ENCODE data around the gene SLC38A10.
"Not testable (repeated sequence)": the region's sequence is repeated elsewhere in the genome, so short reads cannot be mapped to it uniquely, and the experiment has no call there.

Gene SLC38A10

DNA sequence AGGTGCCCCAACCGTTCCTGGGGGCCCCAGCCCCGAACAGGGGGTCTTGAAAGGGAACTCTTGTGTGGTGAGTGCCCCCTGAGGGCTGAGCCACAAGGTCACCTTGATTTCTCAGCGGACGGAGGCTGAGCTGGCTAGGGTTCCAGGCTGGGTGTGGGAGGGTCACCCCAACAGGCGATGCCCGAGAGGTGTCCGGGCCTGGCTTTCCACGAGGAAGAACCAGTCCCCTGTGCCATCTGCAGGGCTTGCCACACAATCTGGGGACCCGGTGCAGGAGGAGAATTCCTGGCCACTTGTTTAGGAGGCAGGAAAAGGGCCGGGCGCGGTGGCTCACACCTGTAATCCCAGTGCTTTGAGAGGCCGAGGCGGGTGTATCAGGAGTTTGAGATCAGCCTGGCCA lies 16.8 kb upstream of the SLC38A10 start:
- Mint-ChIP-seq H3K27ac (no peak overlapping the region), H3K27me3 (ENCODE audit: low read depth) (peaks cover 6% of the 10 kb centered on the region), H3K9me3 (no peaks in the 10 kb centered on the region), H3K4me1 (ENCODE audit: low read depth) (peaks cover 3% of the 10 kb centered on the region), H3K4me3 (no peak overlapping the region), H3K36me3 (ENCODE audit: low read depth) (no peaks in the 10 kb centered on the region)
- no peak for DNase-seq (ENCODE audit: low spot score)

DNA sequence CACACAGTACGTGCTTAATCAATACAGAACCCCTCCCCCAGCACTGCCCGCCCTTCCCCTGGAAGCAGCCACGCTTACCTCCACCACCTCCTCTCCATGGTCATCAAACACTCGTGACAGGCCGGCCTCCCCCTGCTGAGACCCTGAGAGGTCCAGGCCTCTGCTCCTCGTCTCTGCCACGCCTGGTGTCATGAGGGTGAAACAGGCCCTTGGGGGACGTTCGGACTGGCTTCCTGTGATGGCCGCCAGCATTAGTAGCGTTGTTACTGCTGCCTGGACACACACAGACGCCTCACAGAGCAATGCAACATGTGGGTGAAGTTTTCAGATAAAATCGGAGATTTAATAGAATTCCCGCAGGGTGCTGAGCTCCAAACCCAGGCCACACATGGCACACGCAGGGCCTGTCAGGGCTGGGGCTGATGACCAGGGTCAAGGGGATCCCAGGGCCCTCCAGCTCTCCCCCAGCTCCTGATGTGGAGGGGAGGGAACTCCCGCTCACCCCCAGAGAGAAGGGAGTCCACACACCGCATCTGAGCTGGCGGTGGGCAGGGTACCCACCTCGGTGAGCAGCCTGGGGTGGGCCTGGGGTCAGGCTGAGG lies 15.9 kb upstream of the SLC38A10 start:
- Mint-ChIP-seq H3K4me3 (no peak overlapping the region), H3K27me3 (ENCODE audit: low read depth) (peaks cover 6% of the 10 kb centered on the region)
- no peak for DNase-seq (ENCODE audit: low spot score)

DNA sequence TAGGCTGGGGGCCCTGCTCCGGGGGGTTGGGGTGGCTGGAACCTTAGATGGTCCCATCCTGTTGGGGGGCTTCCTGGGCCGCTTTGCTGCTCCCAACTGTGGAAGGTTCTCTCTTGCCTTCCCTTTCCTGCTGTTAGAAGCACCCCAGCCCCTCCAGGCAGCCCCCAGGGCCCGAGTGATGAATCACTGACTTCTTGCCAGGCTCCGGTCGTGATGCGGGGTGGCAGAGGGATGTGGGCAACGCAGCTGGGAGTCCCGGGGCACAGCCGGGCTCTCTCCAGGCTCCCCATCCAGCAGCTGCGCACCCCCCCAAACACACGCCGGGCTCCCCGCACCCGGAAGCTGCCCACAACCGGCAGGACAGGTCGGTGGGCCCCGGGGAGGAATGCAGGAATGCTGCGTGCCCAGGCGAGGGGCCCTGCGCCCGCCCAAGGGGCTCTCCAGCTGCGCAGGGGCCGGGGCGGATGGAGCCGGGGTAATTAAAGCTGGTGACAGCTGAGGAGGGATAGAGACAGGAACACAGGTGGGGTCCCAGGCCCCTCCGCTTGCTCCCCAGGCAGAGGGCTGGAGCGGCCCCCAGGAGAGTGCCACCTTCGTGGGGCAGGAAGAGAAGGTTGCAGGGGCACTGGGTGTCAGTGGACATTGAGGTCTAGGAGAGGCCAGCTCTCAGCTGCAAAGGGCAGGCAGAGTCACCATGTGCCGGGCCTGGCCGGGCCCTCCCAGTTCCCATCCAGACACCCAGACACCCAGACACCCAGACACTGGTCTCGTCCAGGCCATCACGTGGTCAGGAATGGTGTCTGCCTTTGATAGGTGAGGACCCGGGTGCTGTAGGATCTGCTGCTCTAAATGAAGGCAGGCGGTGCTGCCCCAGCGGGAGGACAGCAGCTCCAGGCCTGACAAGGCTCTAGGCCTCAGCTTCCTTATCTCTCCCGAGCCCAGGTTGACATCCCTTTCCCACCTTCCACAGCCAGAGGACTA lies 15.0 kb upstream of the SLC38A10 start:
- Mint-ChIP-seq H3K36me3 (ENCODE audit: low read depth) (no peaks in the 10 kb centered on the region), H3K9me3 (no peaks in the 10 kb centered on the region), H3K27ac (no peak overlapping the region), H3K27me3 (ENCODE audit: low read depth) (peaks cover 6% of the 10 kb centered on the region), H3K4me1 (ENCODE audit: low read depth) (peaks cover 3% of the 10 kb centered on the region), H3K4me3 (no peak overlapping the region)
- no peak for DNase-seq (ENCODE audit: low spot score)

More for the DNA sequence above, 15.9 kb upstream of the SLC38A10 start:
- H3K27ac Mint-ChIP-seq = no peak overlapping the region
- no peaks in the 10 kb centered on the region for H3K36me3 Mint-ChIP-seq (ENCODE audit: low read depth)
- H3K4me1 Mint-ChIP-seq (ENCODE audit: low read depth) = peaks cover 3% of the 10 kb centered on the region
- H3K9me3 Mint-ChIP-seq = no peaks in the 10 kb centered on the region

GRCh38 chr17:81309140-81309858 lies 14.2 kb upstream of the SLC38A10 start:
- H3K9me3 Mint-ChIP-seq = no peaks in the 10 kb centered on the region
- DNase-seq (ENCODE audit: low spot score) = peak; percentile 61
- H3K4me1 Mint-ChIP-seq (ENCODE audit: low read depth) = peaks cover 3% of the 10 kb centered on the region
- no peak overlapping the region for H3K4me3 Mint-ChIP-seq
- no peak overlapping the region for H3K27ac Mint-ChIP-seq
- peaks cover 6% of the 10 kb centered on the region for H3K27me3 Mint-ChIP-seq (ENCODE audit: low read depth)
- H3K36me3 Mint-ChIP-seq (ENCODE audit: low read depth) = no peaks in the 10 kb centered on the region

- DNase-seq (ENCODE audit: low spot score); H3K4me1 Mint-ChIP-seq (ENCODE audit: low read depth); H3K4me3 Mint-ChIP-seq; H3K9me3 Mint-ChIP-seq; H3K27me3 Mint-ChIP-seq (ENCODE audit: low read depth); H3K36me3 Mint-ChIP-seq (ENCODE audit: low read depth); H3K27ac Mint-ChIP-seq: not testable (repeated sequence)
These were observed 13.7 kb upstream of the SLC38A10 start for GRCh38 chr17:81308784-81309139.

DNA sequence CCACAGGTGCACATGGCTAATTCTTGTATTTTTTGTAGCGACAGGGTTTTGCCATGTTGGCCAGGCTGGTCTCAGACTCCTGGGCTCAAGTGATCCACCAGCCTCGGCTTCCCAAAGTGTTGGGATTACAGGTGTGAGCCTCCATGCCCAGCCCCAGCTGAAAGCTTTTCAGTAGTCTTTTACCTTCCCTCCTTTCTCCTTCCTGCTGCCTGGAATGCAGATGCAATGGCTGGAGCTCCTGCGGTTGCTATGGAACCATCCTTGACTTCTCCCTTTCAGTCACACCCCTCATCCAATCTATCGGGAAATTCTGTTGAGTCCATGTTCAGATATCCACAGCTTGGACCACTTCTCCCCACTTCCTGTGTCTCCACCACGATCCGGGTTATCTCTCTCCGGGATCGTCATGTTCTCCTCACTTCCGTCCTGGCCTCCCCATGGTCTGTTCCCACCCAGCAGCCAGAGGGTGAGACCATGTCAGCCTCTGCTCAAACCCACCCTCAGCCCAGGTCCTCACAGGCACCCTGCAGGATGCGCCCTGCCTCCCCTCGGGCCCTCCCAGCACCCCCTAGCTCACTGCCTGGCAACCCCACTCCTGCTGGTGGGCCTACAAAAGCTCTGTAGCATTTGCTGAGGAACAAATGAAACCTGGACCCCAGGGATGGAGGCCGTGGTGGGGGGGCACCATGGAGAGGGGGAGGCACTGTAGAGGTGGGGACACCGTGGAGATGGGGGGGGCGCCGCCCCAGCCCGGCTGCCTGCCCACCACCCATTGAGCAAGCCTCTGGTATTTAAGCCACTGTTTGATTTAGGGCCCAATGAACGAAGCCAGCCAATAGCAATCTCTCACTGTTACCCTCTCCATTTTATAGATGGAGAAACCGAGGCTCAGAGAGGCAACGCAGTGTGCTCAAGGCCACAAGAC lies 12.8 kb upstream of the SLC38A10 start:
- Mint-ChIP-seq H3K36me3 (ENCODE audit: low read depth) (no peaks in the 10 kb centered on the region), H3K4me1 (ENCODE audit: low read depth) (peaks cover 3% of the 10 kb centered on the region), H3K27me3 (ENCODE audit: low read depth) (peaks cover 6% of the 10 kb centered on the region), H3K4me3 (no peak overlapping the region), H3K27ac (no peak overlapping the region), H3K9me3 (no peaks in the 10 kb centered on the region)
- DNase-seq (ENCODE audit: low spot score) = no peak

DNA sequence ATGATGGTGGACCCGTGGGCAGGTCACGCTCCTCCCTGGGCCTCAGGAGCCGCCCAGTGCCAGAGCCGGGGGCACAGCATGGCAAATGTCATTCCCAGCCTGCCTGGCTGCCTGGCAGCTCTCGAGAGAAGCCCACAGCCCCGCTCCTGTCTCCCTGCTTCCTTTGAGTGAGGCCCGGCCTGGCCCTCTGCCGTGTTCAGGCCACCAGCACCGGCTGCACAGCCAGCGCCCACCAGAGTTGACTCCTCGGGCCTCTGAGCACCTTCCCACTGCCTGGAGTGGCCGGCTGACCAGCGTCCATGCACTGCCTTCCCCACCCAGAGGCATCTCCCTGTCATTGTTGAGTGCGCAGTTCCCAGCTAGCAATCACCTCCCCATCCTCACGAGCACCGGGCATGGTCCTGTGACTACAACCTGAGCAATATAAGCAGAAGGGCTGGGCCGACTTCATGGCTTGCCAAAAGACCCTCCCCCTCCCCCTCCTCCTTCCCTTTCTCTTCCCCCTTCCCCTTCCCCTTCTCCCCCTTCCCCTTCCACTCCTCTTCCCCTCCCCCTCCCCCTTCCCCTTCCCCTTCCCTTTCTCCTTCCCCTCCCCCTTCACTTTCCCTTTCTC lies 11.9 kb upstream of the SLC38A10 start:
- DNase-seq (ENCODE audit: low spot score) = no peak
- H3K27ac Mint-ChIP-seq = no peak overlapping the region

DNA sequence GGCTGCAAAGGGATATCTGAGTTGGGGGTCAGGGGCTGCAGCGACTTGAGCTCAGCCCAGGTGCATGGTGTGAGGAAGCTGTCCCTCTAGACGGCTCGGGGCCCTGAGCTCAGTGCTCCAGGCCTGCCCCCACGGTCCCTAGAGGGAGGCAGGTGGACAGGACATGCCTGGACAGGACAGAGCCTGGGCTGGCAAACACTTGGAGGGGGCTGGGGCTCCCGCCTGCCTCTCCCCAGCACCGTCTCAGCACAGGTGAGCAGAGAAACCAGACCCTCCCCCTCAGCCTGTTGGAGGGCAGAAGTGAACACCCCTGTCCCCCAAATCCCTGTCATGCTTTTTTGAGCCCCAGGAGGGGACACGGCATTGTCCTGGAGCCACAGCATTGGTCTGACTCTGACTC lies 11.4 kb upstream of the SLC38A10 start:
- H3K27me3 Mint-ChIP-seq (ENCODE audit: low read depth) = peaks cover 6% of the 10 kb centered on the region
- no peaks in the 10 kb centered on the region for H3K9me3 Mint-ChIP-seq
- H3K4me3 Mint-ChIP-seq = no peak overlapping the region
- no peak for DNase-seq (ENCODE audit: low spot score)
- no peak overlapping the region for H3K27ac Mint-ChIP-seq
- H3K36me3 Mint-ChIP-seq (ENCODE audit: low read depth) = no peaks in the 10 kb centered on the region
- peaks cover 3% of the 10 kb centered on the region for H3K4me1 Mint-ChIP-seq (ENCODE audit: low read depth)

More for the DNA sequence above, 11.9 kb upstream of the SLC38A10 start:
- peaks cover 3% of the 10 kb centered on the region for H3K4me1 Mint-ChIP-seq (ENCODE audit: low read depth)
- H3K4me3 Mint-ChIP-seq = no peak overlapping the region
- no peaks in the 10 kb centered on the region for H3K9me3 Mint-ChIP-seq
- H3K27me3 Mint-ChIP-seq (ENCODE audit: low read depth) = peaks cover 6% of the 10 kb centered on the region
- H3K36me3 Mint-ChIP-seq (ENCODE audit: low read depth) = no peaks in the 10 kb centered on the region

- no peak overlapping the region for H3K27ac Mint-ChIP-seq
- no peaks in the 10 kb centered on the region for H3K9me3 Mint-ChIP-seq
- H3K36me3 Mint-ChIP-seq (ENCODE audit: low read depth) = no peaks in the 10 kb centered on the region
- peaks cover 3% of the 10 kb centered on the region for H3K4me1 Mint-ChIP-seq (ENCODE audit: low read depth)
- H3K27me3 Mint-ChIP-seq (ENCODE audit: low read depth) = peaks cover 6% of the 10 kb centered on the region
- no peak for DNase-seq (ENCODE audit: low spot score)
- no peak overlapping the region for H3K4me3 Mint-ChIP-seq
These were observed 10.0 kb upstream of the SLC38A10 start for GRCh38 chr17:81305051-81305630.

DNA sequence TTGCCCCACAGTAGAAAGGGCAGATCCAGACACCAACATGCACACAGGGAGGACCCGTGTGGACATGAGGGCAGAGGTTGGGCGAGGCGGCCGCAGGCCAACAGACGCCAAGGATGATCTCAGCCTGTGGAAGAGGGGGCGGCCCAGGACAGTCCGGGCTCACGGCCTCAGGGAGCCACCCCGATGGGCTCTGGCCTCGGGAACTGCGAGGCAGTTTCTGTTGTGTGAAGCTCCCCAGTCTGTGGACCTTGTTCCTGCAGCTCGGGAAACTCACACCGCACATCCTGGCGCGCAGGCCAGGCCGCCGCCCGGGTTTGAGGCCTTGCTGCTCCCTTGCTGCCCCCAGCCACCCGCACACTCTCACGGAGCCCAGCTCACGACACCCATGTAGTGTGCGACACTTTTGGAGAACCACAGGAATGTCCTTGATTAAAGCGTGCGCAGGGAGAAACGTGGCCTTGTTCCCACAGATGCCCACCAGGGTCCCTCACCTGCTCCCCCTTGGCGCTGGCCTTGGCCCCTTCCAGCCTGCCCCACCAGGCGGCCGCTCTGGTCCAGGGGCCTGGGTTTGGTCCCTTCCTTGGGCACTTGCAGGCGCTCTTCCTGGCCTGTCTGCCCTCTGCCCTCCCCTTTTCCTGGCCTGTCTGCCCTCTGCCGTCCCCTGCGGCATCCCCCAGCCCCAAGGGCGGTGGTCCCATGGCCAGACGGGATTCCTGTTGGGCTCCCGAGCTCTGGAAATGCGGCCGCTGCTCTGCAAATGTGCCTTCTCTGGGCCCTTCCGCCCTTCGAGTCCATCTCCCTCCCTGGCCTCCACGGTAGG lies 9.3 kb upstream of the SLC38A10 start:
- H3K4me1 Mint-ChIP-seq (ENCODE audit: low read depth) = peaks cover 2% of the 10 kb centered on the region
- no peaks in the 10 kb centered on the region for H3K36me3 Mint-ChIP-seq (ENCODE audit: low read depth)
- no peak overlapping the region for H3K4me3 Mint-ChIP-seq
- H3K27ac Mint-ChIP-seq = no peak overlapping the region
- no peaks in the 10 kb centered on the region for H3K9me3 Mint-ChIP-seq
- DNase-seq (ENCODE audit: low spot score) = no peak
- peaks cover 6% of the 10 kb centered on the region for H3K27me3 Mint-ChIP-seq (ENCODE audit: low read depth)

- no peak for DNase-seq (ENCODE audit: low spot score)
- H3K27me3 Mint-ChIP-seq (ENCODE audit: low read depth) = peaks cover 2% of the 10 kb centered on the region
- no peak overlapping the region for H3K27ac Mint-ChIP-seq
- no peaks in the 10 kb centered on the region for H3K36me3 Mint-ChIP-seq (ENCODE audit: low read depth)
- H3K4me3 Mint-ChIP-seq = no peak overlapping the region
- H3K4me1 Mint-ChIP-seq (ENCODE audit: low read depth) = no peaks in the 10 kb centered on the region
- no peaks in the 10 kb centered on the region for H3K9me3 Mint-ChIP-seq
These were observed 8.3 kb upstream of the SLC38A10 start for GRCh38 chr17:81303385-81303784.

DNA sequence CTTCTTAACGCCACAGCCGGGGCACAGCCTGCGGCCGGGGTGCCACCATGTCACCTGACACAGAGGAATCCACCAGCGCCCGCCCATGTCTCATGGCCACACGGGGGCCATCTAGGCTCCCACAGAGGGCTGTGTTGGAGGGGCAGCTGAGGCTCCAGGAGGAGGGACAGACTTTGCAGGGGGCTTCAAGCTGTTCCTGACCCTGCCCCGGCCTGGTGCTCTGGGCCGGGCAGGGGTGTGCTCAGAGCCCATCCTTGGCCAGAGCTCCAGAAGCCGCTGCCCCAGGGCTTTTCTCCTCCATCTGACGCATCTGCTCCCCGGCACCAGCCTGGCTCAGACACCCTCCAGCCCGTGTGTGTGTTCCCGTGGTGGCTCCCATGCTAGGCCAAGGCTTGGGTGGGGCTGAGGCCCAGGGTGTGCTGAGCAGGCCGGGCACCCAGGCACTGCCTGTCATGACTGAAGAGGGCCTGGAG lies 7.8 kb upstream of the SLC38A10 start:
- Mint-ChIP-seq H3K27me3 (ENCODE audit: low read depth) (peaks cover 2% of the 10 kb centered on the region), H3K4me3 (no peak overlapping the region), H3K9me3 (no peaks in the 10 kb centered on the region), H3K4me1 (ENCODE audit: low read depth) (no peaks in the 10 kb centered on the region), H3K27ac (no peak overlapping the region), H3K36me3 (ENCODE audit: low read depth) (no peaks in the 10 kb centered on the region)
- no peak for DNase-seq (ENCODE audit: low spot score)
